Measurements from ENCODE around the gene NAA35.

Gene NAA35

DNA sequence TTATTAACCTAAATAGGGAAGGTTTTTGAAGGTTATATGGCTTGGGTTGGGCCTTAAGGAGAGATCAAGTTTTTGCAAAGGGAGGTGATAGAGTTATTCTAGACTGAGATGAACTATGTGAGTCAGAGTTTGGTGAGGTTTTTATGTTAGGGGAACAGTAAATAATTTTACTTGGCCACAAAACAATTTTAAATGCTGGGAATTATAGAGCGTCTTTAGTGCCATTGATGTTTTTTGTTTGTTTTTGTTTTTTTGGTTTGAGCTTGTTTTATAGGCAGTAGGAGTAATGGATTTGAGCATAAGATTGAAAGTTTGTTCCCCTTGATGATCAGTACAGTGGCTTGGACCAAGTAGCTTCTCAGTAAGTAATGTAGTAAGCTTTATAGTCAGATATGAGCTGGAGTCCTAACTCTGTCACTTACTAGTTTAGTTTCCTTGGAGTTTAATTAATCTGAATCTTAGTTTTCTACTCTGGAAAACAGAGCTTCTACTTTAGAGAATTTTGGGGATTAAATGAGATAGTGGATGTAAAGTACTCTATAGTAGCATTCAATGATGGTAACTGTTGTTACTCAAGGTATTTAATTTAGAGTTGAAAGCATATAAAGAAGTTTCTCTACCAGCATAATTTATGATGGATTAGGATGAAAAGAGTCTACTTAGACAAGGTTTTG is 2.9 kb downstream of the NAA35 start:
- no peak overlapping the region for H3K4me3 ChIP-seq (replicated peaks; ENCODE audit: low read depth, low read length)
- no peak for DNase-seq (ENCODE audit: low read depth)
- TF ChIP-seq, protein P1, sequence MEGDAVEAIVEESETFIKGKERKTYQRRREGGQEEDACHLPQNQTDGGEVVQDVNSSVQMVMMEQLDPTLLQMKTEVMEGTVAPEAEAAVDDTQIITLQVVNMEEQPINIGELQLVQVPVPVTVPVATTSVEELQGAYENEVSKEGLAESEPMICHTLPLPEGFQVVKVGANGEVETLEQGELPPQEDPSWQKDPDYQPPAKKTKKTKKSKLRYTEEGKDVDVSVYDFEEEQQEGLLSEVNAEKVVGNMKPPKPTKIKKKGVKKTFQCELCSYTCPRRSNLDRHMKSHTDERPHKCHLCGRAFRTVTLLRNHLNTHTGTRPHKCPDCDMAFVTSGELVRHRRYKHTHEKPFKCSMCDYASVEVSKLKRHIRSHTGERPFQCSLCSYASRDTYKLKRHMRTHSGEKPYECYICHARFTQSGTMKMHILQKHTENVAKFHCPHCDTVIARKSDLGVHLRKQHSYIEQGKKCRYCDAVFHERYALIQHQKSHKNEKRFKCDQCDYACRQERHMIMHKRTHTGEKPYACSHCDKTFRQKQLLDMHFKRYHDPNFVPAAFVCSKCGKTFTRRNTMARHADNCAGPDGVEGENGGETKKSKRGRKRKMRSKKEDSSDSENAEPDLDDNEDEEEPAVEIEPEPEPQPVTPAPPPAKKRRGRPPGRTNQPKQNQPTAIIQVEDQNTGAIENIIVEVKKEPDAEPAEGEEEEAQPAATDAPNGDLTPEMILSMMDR (IDR thresholded peaks at IDR 0.05; ENCODE audit: low read length, missing control alignments) = no peak

DNA sequence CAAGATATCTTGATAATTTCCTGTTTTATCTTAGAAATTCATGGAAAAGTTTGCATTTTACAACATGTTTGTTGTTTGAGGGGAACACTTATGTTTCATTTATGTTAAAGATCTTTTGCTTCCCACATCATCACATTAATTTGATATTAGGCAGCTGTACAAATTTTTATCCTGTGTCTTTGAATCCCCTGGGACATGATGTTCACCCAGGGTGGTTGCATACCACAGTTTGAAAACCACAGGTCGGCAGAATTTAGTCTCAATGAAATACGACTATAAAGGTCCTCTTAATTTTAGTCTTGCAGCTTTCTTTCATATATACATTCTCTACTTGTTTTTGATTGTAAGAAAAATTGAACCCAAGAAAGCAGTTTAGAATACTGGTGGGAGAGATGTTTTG is 3.7 kb downstream of the NAA35 start:
- TF ChIP-seq, protein P1 (IDR thresholded peaks at IDR 0.05; ENCODE audit: low read length, missing control alignments) = no peak
- DNase-seq (ENCODE audit: low read depth) = no peak
- H3K4me3 ChIP-seq (replicated peaks; ENCODE audit: low read depth, low read length) = no peak overlapping the region

DNA sequence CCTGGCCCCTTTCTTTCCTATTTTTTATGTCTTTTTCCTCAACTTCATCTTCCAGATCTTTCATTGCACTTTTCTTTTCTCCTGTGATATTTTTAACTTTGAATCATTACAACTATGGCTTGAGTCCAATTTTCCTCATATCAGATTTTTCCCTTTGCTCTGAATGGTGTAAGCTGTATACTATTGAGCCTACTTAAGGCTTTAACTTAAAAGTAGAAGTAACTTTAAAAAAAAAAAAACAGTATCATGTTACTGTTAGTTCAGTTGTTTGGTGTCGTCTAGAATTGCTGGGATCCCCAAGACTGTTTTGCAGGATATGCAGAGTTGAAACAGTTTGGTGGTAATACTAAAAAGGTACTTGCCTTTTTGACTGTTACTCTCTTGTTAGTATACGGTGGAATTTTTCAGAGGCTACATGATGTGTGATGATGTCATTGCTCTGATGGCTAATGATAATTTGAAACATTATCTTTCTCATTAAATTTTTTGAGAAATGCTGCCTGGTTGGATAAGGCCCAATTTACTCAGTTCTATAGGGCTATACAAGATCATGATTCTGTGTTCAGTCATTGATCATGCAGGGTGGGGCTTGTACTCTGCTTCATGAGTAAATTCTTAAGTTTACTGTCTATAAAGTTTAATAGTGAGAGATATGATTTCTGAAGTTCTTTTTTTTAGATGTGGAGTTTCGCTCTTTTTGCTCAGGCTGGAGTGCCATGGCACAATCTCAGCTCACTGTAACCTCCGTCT is 8.8 kb downstream of the NAA35 start:
- DNase-seq (ENCODE audit: low read depth) = peak; percentile 29
- TF ChIP-seq, protein P1 (IDR thresholded peaks at IDR 0.05; ENCODE audit: low read length, missing control alignments) = no peak
- H3K4me3 ChIP-seq (replicated peaks; ENCODE audit: low read depth, low read length) = no peak overlapping the region

DNA sequence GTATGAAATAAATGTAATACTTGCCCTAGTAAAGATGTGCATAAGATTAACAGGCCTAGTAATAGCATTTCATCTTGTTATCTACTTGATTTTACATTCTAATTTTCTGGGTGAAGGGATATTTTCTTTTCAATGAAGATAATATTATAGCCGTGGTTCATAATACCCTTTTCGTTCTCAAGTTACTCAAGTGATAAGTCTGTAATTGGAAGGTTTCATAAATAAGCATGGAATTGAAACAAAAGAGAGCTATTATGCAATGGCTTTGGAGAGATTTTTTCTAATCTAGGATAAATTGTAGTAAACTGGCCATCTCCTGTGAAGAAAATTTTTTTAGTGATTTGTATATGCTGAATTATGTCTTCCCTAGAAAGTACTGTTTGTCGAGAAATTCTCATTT is 19.0 kb downstream of the NAA35 start:
- peak; percentile 10 for DNase-seq (ENCODE audit: low read depth)
- TF ChIP-seq, protein P1 (IDR thresholded peaks at IDR 0.05; ENCODE audit: low read length, missing control alignments) = no peak
- no peak overlapping the region for H3K4me3 ChIP-seq (replicated peaks; ENCODE audit: low read depth, low read length)

DNA sequence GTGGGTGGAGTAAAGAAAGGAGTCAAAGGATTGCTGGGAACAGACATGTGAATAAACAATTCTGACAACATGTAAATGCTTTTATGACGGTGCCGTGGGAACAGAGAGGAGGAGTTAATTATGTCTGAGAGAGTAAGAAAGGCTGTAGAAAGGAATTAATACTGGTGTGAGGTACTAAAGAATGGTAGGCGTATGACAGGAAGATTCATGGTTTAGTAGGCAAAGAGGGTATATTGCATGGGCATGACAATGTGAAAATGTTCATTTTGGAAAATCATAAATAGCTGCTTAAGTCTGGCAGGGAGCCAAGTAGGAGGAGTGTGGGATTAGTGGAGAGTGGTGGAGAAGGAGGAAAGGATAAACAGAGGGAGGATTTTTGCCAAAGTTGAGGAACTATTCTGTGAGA is 19.7 kb downstream of the NAA35 start:
- TF ChIP-seq, protein P1 (IDR thresholded peaks at IDR 0.05; ENCODE audit: low read length, missing control alignments) = no peak
- H3K4me3 ChIP-seq (replicated peaks; ENCODE audit: low read depth, low read length) = no peak overlapping the region
- DNase-seq (ENCODE audit: low read depth) = peak; percentile 35

DNA sequence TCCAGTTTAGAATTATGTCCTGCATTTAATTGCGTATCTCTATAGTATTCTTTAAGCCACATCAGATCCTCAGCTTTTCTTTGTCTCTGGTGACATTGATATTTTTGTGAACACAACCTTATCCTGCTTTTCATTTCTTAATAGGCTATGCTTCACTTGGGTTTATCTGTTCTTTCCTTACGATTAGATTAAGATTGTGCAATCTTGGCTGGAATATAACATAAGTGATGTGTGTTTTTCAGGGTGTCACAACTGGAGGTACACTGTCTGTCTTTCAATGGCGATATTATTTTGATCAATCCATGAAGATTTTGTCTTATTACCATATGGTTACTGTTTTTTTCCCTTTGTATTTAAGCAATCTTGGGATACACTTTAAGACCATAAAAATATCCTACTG is 23.6 kb downstream of the NAA35 start:
- no peak overlapping the region for H3K4me3 ChIP-seq (replicated peaks; ENCODE audit: low read depth, low read length)
- DNase-seq (ENCODE audit: low read depth) = no peak
- TF ChIP-seq, protein P1 (IDR thresholded peaks at IDR 0.05; ENCODE audit: low read length, missing control alignments) = no peak

Measured in fibroblast of pulmonary artery (primary cell).